Lower leg skin (tissue), 3 donors: ENCODE data around the gene ABHD4.

Experiments used
- POLR2A ChIP-seq, 2 donors: fragments of 450-650 bp; IDR thresholded peaks; one replicate each; pipeline ENCODE4 v1.6.1; 2016 to 2017; ENCODE audit warnings: antibody characterized with exemption in 2 of 2, mild to moderate bottlenecking in 1 of 2, moderate library complexity in 1 of 2
- TF ChIP-seq, protein P1 (sequence below), 3 donors: fragments of 450-650 bp; IDR thresholded peaks; one replicate each; pipeline ENCODE4 v1.5.1; 2016; ENCODE audit warnings: antibody characterized with exemption in 3 of 3, mild to moderate bottlenecking in 3 of 3, moderate library complexity in 2 of 3

DNA sequence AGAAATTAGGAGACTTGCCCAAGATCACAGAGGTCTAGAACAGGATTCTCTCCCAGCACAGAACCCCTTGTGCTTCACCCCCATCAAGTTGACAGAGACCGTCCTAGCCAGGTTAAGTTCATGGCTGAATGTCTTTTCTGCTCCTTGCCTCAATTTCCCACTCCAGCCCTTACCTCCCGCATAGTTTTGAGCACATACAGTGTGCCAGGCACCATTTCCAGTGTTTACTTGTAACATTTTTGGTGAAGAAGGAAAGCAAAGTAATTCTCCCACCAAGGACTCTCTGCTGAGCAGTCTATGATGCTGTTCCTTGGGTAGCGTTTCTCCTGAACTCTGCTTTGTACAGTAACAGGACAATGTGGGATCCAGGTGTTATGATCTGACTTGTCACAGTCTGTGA lies 1.2 kb downstream of the ABHD4 start:
- TF ChIP-seq, protein P1, sequence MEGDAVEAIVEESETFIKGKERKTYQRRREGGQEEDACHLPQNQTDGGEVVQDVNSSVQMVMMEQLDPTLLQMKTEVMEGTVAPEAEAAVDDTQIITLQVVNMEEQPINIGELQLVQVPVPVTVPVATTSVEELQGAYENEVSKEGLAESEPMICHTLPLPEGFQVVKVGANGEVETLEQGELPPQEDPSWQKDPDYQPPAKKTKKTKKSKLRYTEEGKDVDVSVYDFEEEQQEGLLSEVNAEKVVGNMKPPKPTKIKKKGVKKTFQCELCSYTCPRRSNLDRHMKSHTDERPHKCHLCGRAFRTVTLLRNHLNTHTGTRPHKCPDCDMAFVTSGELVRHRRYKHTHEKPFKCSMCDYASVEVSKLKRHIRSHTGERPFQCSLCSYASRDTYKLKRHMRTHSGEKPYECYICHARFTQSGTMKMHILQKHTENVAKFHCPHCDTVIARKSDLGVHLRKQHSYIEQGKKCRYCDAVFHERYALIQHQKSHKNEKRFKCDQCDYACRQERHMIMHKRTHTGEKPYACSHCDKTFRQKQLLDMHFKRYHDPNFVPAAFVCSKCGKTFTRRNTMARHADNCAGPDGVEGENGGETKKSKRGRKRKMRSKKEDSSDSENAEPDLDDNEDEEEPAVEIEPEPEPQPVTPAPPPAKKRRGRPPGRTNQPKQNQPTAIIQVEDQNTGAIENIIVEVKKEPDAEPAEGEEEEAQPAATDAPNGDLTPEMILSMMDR (IDR thresholded peaks at IDR 0.05), result no peak
- TF ChIP-seq POLR2A (IDR thresholded peaks at IDR 0.05), result no peak
